ENCODE data around the gene RAB11B.
"Not testable (repeated sequence)": the region's sequence is repeated elsewhere in the genome, so short reads cannot be mapped to it uniquely, and the experiment has no call there.

The RAB11B gene

GRCh38 chr19:8389891-8390616, at the start of gene RAB11B:
Gene RAB11B, plus strand, starts transcription at chr19:8390360. Its CDS starts 57 bp downstream, at chr19:8390417.
- peak; percentile 99 to 100 for DNase-seq

- DNase-seq = not testable (repeated sequence)
Measured at GRCh38 chr19:8341504-8341903, 48.7 kb upstream of the RAB11B start.

GRCh38 chr19:8342316-8342683, 47.9 kb upstream of the RAB11B start:
- no peak for DNase-seq

GRCh38 chr19:8342684-8343482, 47.3 kb upstream of the RAB11B start, which contains the start of gene KANK3:
Gene KANK3, minus strand, starts transcription at chr19:8343262. Its CDS starts 5,434 bp downstream, at chr19:8337828.
- peak; percentile 92 to 95 for DNase-seq

GRCh38 chr19:8343483-8343844, 46.7 kb upstream of the RAB11B start:
- DNase-seq = no peak

GRCh38 chr19:8349629-8350372, 40.4 kb upstream of the RAB11B start:
- not testable (repeated sequence) for DNase-seq

- no peak for DNase-seq
Measured at GRCh38 chr19:8352134-8352827, 37.9 kb upstream of the RAB11B start.

GRCh38 chr19:8352845-8353244, 37.3 kb upstream of the RAB11B start:
- not testable (repeated sequence) for DNase-seq

GRCh38 chr19:8355631-8356402, 34.3 kb upstream of the RAB11B start:
- no peak for DNase-seq

GRCh38 chr19:8357007-8357521, 33.1 kb upstream of the RAB11B start:
- DNase-seq = no peak

GRCh38 chr19:8358948-8359347, 31.2 kb upstream of the RAB11B start:
- DNase-seq = no peak

GRCh38 chr19:8360196-8360595, 30.0 kb upstream of the RAB11B start:
- no peak for DNase-seq

GRCh38 chr19:8361921-8362793, 28.0 kb upstream of the RAB11B start:
- peak in 1 of 2 donors; percentile 27 for DNase-seq

- DNase-seq = peak; percentile 5 to 51
Measured at GRCh38 chr19:8363803-8364771, 26.1 kb upstream of the RAB11B start, which contains the start of gene ANGPTL4. Gene ANGPTL4, plus strand, starts transcription at chr19:8364155. Its CDS starts 167 bp downstream, at chr19:8364322.

GRCh38 chr19:8366121-8366581, 24.0 kb upstream of the RAB11B start:
- DNase-seq = no peak

GRCh38 chr19:8366961-8367326, 23.2 kb upstream of the RAB11B start:
- DNase-seq = no peak

- no peak for DNase-seq
Measured at GRCh38 chr19:8367327-8368001, 22.7 kb upstream of the RAB11B start.

GRCh38 chr19:8370176-8371010, 19.8 kb upstream of the RAB11B start:
- no peak for DNase-seq
